Frontal cortex (tissue), 4 donors: ENCODE results near the gene PI16. TPM values are rescaled to one million over a fixed set of nuclear protein-coding genes. Genes with fewer than 3 reads are reported as not detected.
A peak's percentile ranks its signal among the peaks of the same experiment; 100 is the strongest.

Experiments
- DNase-seq, 2 donors: peaks; one replicate each; pipeline ENCODE4 v3.0.0; 2012; ENCODE audit warnings: low spot score in 2 of 2
- FAIRE-seq: peaks from 2 replicates; lab custom pipeline; 2012; peaks lifted over from hg19 to GRCh38; lab: Jason Lieb, UNC
- total RNA-seq: library from RNA; depleted of rRNA; stranded (reverse); fragments of >200 nt; gene quantifications from one replicate; pipeline ENCODE4 v1.2.3, GENCODE V29; 2014
- donor health status: control.
- donor health status: control.
- donor health status: control.

Gene PI16
- total RNA-seq, 1 donor from 2014 or later: under 0.01 TPM

DNA sequence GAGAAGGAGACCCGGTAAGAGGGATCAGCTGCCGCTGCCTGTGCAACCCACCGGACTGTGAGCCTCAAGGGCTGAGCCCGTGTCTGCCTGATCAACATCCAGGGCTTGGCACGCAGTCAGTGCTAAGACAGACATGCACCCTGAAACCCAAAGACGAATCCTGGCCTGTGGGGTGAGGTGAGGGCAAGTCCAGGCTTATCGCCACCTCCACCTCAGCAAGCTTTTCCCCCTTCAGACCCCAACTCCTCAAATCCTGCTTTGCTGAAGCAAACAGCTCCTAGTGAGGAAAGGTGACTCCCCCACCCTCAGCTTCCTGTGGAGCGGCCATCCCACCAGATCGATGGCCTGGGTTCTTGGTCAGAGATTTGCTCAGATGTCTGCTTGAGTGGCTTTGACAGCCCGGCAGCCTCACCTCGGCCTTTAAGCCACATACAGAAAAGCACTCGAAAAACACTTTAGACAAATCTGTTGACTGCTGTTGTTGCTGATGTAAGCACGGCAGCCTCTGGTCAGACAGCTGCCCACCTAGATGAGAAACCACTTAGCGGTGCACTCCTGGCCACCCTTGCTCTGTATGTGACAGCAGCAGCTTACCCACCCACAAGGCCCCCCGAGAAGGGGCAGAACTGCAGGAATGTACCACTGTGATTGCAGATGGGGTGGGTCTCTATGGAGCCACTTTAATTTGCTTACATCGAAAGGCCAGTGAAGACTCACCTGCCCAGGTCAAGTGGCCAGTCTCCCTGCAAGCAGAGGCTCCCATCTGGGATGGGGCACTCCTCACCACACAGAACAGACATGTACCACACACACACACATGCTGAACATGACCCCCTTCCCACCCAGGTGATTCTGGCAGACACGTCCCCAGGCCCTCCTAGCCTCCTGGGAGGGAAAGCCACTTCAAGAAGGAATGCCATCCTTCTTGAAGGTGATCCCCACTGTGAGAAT lies 16.6 kb downstream of the PI16 start:
- no peak for DNase-seq
- no peak for FAIRE-seq

DNA sequence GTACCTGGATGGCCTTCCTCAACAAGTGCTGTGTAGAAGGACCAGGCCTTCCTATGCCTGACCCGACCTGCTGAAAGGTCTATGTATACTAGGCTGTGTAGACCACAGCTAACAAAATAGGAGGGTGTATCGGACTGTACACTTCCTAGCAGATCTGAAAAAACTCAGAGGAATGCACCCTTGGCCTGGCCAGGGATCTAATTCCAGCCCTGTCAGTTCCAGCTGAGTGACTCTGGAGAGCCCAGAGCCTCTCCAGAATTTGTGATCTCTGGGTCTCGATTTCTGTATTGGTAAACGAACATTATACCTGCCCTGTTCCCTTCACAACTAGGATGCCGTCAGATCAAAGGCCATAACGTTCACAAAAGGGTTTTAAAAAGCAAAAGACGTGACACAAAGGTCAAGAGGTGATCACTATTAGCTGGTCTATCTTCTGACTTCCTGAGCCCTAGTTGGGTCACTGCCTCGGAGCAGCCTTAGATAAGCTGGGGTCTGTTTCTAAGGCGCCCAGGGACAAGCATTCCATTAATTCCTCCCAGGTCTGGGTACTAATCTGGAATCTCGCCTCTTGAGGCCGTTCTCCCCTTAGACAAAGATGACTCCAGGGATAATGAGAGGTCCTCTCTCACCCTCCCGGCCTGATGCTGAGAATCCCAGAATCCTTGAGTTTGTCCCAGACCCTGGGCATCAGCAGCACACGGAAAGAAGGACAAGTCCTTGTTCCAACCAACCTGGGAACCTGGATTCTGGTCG lies 17.6 kb downstream of the PI16 start:
- FAIRE-seq: no peak

DNA sequence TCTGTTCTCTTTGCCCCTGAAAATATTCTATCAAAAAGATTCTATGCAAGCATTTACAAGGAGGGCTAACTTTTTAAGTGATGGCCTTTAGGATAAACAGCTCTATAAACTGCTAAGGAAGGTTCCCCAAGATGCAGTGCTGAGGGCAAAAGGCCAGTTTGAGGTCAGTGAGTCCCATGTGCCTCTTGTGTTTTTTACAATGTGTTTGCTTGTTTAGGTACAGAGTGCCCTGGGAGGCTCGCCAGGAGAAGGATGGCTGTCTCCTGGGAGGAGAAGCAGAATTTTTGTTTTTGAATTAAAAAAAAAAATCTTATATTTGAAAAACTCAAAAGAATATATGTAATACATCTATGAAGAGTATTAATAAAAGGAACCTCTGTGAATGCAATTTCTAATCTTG lies 18.7 kb downstream of the PI16 start:
- no peak for FAIRE-seq

More for the DNA sequence above, 17.6 kb downstream of the PI16 start:
- no peak for DNase-seq

DNA sequence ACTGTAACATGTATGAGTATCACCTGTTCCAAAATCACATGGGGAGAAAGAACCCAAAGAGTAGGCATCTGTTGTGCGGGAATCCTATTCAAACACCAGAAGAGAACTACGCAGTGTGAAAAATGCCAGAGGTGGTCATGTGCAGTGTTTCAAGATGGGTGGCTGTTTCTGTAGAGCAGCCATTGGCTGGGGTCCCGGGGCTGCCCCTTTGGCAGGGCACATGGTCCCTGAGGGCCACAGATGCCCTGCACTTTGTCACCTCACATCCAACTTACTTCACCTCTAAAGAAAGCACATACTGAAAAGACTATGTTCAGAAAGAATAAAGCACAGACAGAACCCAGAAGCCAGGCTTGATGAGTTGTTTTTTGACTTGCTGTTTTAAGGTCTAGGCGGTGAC lies 19.1 kb downstream of the PI16 start:
- FAIRE-seq (no peak), DNase-seq (no peak)

More for the DNA sequence above, 18.7 kb downstream of the PI16 start:
- DNase-seq: no peak

DNA sequence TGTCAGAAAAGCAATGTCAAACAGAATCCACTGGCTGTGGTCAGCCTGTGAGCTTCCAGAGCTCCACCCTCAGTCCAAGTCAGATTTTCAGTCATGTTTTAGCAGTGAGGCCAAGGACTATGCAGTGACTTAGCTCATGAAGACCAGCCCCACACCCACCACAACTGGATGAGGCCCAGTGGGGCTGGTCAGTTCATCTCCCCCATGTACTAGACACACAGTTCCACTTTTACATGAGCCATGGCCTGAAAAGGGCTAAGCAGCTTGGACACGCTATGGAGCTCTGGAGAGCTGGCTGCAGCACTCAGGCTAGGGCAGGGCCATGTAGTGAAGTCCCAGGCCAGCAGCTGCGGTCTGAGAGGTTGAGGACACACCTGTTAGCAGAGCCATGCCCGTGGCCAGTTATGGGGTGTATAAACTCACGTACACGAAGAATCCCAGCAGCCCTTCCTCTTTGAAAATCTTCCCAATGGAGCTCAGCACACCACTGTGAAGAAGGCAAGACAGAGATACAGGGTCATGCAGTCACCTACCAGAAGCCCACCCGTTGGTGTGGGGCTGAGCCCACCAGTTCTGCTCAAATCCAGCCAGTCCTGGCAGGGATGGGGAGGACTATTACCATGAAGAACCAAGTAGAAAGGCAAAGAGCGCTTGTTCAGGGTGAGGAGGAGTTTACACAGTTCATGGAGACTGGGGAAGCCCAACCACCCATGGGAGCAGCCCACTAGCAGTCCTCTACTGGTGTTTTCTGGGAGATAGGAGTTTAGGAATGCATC lies 20.9 kb downstream of the PI16 start:
- no peak for DNase-seq
- FAIRE-seq: no peak

DNA sequence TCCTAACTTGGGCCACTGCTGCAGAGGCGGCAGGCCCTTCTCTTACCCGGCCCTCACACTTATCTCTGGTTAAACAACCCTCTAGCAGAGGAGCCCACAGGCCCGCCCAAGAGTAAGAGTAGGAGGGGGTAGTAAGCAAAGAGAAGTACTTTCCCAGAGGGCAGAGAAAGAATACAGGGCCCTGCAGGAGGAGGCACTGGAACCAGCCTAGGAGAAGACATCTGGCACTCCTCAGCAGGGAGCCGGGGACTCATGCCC lies 21.4 kb downstream of the PI16 start:
- no peak for FAIRE-seq
- no peak for DNase-seq

DNA sequence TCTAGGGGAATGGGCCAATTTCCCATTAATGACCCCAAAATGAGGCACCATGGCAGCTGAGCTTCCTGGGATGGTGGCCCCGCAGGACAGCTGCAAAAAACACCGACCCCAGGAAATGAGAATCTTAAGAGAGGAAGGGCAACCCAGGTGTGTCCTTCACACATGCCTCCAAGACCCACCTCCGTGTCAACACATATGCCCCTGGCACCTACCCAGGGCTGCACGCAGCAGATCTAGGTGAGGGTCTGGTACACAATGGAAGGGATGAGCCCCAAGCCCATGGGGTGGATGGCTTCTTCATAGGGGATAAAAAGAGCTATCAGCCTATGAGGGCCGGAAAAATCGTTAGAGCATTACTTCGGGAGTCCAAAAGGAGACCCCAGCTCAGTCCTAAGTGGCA lies 22.0 kb downstream of the PI16 start:
- FAIRE-seq: no peak
- no peak for DNase-seq

DNA sequence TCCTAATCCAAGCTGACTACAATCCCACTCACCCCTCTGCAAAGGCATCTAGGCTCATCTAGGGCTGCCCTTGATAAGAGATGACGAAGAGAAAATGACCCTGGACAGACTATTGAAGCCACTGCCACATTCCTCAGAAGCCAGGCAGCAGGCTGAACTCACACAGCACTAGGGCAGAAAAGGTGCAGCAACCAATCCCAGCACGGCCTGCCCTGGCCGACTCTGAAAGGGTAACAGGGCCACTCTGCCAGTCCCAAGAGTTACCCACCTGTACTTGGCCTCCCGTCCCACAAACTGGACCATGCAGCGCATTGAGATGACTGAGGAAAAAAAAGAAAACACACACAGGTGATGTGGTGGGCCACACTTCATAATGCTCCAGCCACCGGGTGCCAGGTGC lies 22.4 kb downstream of the PI16 start:
- FAIRE-seq (no peak), DNase-seq (no peak)

DNA sequence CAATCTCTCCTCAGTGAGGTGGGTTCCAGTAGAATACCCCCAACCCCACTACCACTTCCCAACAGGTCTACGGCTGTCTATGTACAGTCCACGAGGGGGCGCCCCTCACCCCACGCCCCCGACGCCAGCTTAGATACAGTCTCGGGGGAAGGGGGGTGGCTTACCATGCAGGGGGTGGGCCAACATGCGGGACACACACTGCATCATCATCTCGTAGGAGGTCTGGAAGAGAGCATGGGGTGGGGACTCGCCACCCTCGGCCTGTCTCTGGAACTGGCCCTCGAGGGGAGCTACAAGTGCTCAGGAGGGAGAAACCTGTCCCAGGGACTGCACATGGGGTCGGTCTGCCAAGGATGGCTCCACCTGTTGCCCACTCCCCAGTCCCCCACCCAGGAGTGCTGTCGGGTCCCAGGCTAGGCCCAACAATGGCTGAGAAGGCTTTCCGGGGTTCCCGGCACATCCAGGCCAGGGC lies 23.0 kb downstream of the PI16 start:
- DNase-seq (no peak), FAIRE-seq (no peak)

DNA sequence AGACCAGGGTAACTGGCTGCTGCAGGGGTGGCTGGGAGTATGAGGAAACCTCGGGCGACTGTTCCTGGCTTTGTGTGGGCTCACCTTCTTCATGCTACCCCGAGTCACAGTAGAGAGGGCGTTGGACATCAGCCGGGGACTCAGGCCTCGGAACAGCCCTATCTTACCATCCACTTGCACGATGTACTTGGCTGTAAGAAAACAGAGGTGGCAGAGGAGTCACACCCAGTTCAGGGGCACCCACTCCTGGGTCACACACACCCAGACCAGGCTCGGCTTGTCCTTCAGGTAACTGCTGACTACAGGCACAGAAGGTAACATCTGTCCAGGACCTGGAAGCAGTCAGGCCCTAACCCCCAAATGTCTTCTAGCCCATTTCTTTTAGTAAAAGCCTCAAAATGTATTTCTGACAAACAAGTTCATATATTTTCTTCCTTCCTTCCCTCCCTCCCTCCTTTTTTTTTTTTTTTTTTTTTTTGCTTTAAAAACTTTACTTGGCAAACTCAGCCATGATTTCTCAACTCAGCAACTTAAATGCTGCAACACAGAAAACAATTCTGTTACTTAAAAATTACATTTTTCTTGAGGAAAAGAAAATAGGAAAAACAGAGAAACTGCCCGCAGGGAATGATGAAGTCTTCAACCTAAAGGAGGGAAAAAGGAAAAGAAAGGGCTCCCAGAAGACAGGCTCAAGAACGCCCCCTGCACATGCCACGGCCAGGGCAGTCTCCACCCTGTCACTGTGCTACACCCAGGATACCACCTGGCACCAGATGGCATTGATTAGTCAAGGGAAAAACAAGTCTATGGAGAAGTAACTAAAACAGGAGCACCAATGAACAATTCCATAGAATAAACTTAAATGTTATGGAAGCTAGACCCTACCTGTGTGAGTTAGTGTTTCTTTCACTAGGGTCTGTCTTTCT lies 24.1 kb downstream of the PI16 start:
- DNase-seq: no peak
- no peak for FAIRE-seq

DNA sequence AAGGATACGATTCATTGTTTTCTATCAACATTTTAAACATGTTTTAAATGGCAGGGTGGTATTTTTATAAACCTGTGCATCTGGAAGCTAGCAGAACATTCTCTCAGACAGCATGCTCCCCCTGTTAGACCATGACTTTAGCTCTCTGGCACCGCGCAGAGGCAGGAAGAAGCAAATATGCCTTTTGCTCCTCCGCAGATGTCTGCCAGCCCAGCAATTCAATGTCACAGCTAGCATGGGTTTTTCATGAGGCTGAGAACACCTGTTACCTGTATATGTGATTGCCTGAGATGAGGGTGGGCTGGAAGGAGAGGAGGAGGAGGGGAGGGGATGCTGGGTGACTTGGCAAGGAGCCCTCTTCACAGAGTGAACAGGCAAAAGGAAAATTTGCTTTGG lies 24.8 kb downstream of the PI16 start:
- peak; percentile 45 for FAIRE-seq
- DNase-seq: peak; percentile 74 to 77

DNA sequence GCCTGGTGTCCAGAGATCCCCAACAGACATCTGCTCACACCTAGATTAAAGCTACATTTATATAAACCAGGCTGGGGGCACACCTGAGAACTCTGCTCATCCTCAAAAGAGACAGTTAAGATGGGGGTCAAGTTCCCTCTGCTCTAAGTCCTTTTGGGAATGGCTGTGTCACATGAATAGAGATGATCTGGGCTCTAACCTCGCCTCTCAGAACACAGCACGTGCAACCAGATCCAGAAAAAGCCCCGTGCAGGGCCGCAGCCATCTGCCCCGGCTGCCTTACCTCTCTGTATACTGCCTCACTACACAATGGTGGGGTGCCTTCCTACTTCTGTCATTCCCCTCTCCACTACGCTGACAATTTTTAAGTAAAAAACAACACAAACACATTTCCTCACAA lies 25.6 kb downstream of the PI16 start:
- no peak for DNase-seq
- no peak for FAIRE-seq

DNA sequence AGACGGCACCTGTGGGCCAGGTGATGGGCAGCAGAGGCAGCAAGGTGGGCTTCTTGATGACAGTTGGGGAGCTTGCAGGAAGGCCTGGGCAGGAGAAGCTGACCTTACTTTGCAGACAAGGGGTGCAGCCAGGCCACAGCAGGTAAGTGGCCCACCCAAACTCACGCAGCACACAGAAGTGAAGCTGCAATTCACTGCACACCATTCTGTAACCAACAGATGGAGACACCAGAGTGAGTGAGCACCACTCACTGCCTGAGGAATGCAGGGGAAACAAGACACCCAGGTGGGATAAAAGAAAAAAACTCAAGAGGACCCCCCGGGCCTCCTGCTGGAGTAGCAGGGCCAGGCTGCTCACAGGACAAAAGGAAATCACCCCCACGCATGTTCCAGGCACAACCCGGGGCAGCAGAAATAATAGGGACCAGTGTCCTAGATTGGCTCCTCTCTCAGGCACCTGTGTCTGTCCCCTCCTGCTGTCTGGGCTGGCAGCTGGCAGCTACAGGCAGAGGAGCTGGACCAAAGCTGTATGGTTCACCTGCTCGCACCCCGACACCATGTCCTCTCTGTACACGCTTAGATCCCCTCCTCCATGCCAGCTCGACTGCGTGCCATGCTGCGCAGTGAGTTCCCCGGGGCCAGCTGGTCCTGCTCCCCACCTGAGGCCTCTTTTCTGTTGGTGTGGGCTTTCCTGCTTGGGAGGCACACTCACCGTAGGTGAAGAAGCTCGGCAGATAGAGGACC lies 26.5 kb downstream of the PI16 start:
- no peak for DNase-seq
- FAIRE-seq: no peak

DNA sequence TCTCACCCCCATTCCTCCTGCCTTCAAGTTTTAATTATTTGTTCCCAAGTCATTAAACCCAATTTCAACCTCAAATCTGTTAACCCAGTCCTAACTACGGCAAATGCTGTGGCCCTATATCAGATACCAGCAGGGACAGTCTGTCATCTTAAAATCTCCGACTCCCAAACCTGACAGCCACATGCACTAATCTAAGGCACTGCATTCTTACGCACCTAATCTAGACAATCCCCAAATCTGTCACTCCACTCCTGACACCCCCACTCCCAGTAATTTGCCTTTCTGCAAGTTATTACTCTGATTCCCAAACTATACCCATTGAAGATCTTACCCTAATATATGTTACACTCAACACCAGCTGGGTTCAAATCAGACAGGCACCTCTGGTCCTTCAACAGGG lies 29.0 kb downstream of the PI16 start:
- FAIRE-seq (no peak), DNase-seq (no peak)

DNA sequence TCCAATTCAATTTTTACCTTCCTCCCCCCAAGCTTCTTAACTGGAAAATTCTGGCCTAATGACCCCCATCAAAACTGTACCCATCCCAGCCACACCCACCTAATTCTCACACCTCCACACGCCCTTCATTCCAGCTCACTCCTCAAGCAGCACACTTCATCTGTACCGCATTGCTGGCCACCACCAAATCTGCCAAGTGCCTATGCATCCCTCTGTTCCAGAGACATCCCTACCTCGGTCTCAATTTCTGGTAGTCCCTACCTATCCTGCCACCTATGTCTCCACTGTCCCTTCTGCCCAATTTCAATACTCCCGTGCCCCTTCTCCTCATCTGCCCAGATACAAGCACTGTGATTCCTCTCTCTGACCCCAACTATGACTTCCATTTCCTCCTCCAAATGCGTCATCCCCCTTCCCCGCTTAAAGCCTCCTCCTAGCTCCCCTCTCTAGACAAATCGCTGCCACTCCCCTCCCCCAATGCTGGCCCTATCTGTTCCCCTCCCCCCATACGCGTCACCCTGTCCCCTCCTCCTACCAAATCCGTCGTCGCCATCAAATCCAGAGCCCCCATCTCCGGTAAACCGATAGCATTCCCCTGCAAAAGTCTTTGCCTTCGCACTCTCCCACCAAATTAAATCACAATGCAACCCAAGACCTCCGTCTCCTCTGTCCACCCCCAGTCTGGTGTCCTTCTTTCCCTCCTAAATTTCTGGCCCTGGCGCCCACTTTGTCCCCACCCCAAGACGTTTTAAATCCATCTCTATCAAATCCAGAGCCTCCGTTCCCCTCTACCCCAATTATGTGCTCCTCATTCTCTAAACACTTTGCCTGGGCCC lies 30.3 kb downstream of the PI16 start:
- DNase-seq: peak in 1 of 2 donors; percentile 71
- no peak for FAIRE-seq

DNA sequence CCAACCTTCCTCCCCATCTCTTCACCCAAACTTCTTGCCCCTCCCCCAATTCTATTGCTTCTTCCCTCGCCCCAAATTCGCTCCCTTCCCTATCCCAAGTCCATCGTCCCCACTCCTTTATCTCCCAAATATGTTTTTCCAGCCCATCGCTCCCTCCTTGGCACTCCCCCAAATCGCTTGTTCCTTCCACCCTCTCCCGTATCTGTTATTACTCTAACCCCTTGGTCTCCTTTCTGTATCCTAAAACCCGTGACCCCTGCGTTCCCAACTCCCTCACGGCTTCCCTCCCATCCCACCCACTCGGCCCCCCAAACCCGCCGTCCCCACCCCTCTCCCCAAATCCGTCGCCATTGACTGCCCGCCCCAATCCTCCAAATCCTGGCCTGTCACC lies 30.9 kb downstream of the PI16 start:
- DNase-seq (no peak), FAIRE-seq (no peak)

DNA sequence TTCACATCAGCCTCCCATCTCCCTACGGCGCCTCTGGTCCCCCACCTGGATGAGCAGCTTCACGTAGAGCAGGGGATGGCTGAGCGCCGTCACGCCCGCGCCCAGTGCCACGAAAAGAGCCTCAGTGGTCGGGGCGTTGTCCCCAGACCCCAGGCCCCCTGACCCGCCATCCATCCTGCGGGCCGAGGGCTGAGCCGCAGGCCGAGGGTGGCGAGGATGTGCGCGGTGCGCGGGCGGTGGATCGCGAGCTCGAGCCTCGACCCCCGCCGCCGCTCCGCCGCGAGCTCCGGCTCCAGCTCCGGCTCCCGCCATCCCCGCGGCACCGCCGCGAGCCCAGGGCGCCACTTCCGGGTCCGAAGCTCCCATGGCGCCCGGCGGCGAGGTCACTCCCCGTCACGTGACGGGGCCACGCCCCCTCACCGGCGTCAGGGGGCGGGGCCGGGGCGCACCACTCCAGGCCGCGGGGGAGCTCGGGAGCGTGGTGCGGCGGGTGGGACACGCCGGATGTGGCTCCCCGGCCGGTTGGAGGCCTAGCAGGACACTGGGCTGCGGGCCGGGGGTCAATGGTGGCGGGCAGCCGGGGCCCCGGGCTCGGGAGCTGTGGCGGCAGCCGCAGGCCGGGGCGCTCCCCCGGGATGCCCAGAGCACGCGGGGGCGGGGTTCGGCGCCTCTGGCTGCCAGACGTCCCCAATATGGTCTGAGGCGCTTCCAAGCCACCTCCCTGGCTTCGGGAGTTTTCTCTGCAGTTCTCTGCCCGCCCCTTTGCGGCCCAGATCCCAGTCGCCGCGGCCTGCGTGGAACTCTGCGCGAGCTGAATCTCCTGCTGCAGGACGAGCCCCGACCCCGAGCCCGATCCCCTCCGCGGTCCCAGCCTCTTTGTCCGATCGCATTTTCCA lies 31.5 kb downstream of the PI16 start, which contains the start of gene MTCH1:
TSS of gene MTCH1 (minus strand) at position 389 of the 896 bp plus-strand sequence. CDS start at position 366, 23 bp downstream.
- DNase-seq: peak; percentile 95 to 98
- no peak for FAIRE-seq
